Measurements from ENCODE around the gene TBC1D1.

Gene TBC1D1

GRCh38 chr4:38062088-38062775 lies 171.3 kb downstream of the TBC1D1 start:
- DNase-seq: peak; percentile 54 to 80 (median 80)

- no peak for DNase-seq
Observed at GRCh38 chr4:38062776-38063097, 171.9 kb downstream of the TBC1D1 start.

- no peak for DNase-seq
Observed at GRCh38 chr4:38065176-38065575, 174.3 kb downstream of the TBC1D1 start.

GRCh38 chr4:38065900-38066299 lies 175.0 kb downstream of the TBC1D1 start:
- DNase-seq: no peak

- DNase-seq: no peak
Observed at GRCh38 chr4:38067499-38067898, 176.6 kb downstream of the TBC1D1 start.

GRCh38 chr4:38068107-38068506 lies 177.2 kb downstream of the TBC1D1 start:
- DNase-seq: no peak

GRCh38 chr4:38069271-38069760 lies 178.4 kb downstream of the TBC1D1 start:
- DNase-seq: peak in 1 of 3 experiments; percentile 29

GRCh38 chr4:38071801-38072431 lies 181.0 kb downstream of the TBC1D1 start:
- DNase-seq: no peak

- DNase-seq: no peak
Observed at GRCh38 chr4:38072578-38072977, 181.7 kb downstream of the TBC1D1 start.

- DNase-seq: no peak
Observed at GRCh38 chr4:38073596-38074234, 182.8 kb downstream of the TBC1D1 start.

GRCh38 chr4:38075370-38076152 lies 184.7 kb downstream of the TBC1D1 start:
- DNase-seq: no peak

- DNase-seq: no peak
Observed at GRCh38 chr4:38076153-38076669, 185.3 kb downstream of the TBC1D1 start.

- DNase-seq: no peak
Observed at GRCh38 chr4:38077791-38078489, 187.1 kb downstream of the TBC1D1 start.

GRCh38 chr4:38078590-38079421 lies 187.9 kb downstream of the TBC1D1 start:
- DNase-seq: no peak

- DNase-seq: no peak
Observed at GRCh38 chr4:38080061-38080974, 189.4 kb downstream of the TBC1D1 start.

- DNase-seq: no peak
Observed at GRCh38 chr4:38082021-38082420, 191.1 kb downstream of the TBC1D1 start.

GRCh38 chr4:38082424-38083385 lies 191.8 kb downstream of the TBC1D1 start:
- DNase-seq: no peak

GRCh38 chr4:38084877-38085711 lies 194.2 kb downstream of the TBC1D1 start:
- DNase-seq: no peak

Measured in NCI-H1417 (cell line).